GM12874 (cell line): Measurements from ENCODE around the gene N4BP2L2.

Source experiments
- TF ChIP-seq, protein P1 (sequence below): IDR thresholded peaks from 2 replicates; pipeline ENCODE4 v1.5.1; 2011; ENCODE audit warnings: low read depth, mild to moderate bottlenecking, control low read depth, low read length, moderate library complexity; ENCODE audit not compliant: insufficient read depth

The N4BP2L2 gene

DNA sequence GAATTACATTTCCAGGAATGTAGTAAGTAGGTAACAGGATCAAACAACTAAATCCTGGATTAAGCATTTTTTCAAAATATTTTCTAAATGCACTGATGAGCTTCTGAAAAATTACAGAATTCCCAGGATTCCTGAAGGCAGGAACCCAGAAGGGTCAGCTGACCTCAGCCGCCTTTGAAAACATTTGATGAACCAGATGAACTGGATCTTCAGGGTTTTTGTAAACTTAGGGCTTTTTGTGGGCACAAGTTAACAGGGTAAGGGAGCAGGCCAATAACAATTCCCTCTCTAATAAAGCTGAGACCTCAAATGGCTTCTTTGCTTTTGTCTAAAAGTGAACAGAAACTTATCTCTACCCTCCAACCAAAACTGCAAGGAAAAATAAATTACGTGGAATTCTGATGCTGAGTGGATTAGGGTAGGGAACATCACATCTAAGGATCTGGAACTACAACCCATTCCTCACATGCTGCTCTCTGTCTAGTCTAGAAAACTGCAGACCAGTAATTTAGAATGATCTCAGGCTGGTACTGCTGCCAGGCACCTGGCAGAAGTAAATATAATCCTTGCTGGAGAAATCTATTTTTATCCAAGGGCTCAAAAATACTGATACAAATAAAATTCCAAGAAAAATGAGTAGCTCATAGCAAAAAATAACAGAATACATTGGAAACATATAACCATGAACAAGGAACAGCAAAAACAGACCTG, 62.4 kb downstream of the N4BP2L2 start:
- TF ChIP-seq, protein P1, sequence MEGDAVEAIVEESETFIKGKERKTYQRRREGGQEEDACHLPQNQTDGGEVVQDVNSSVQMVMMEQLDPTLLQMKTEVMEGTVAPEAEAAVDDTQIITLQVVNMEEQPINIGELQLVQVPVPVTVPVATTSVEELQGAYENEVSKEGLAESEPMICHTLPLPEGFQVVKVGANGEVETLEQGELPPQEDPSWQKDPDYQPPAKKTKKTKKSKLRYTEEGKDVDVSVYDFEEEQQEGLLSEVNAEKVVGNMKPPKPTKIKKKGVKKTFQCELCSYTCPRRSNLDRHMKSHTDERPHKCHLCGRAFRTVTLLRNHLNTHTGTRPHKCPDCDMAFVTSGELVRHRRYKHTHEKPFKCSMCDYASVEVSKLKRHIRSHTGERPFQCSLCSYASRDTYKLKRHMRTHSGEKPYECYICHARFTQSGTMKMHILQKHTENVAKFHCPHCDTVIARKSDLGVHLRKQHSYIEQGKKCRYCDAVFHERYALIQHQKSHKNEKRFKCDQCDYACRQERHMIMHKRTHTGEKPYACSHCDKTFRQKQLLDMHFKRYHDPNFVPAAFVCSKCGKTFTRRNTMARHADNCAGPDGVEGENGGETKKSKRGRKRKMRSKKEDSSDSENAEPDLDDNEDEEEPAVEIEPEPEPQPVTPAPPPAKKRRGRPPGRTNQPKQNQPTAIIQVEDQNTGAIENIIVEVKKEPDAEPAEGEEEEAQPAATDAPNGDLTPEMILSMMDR, result no peak

DNA sequence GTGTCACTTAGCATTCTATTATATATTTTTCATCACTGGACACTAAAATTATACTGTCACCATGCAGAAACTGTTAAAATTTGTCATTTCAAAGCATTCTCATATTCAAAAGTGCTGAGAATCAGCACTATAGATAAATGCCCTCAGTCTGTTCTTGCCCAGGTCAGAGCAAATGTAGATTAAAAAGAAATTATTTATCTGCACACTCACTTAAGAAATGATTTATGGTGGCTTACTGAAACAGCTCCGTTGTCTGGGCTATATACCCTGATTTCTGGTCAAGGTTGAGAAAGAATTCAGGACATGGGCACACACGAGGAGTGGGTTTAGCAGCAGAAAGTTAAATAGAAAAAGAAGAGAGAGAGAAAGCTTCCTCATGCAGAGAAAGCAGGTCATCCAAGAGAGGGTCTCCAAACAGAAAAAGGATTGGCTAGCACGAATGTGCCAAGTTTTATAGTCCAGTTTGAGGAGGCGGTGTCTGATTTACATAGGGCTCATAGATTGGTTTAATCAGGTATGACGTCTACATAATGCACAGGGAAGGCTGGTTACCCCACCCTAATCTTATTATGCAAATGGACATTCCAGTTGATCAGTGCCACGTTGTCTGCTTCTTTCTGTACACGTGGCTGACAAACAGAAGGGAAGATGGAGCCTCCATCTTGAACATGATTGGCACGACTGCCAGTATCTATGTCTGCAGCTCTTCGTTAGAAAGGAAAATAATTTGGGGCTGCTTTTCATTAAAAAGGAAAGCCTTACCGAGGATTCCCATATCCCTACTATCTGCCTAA, 63.4 kb downstream of the N4BP2L2 start:
- TF ChIP-seq, protein P1, result no peak

DNA sequence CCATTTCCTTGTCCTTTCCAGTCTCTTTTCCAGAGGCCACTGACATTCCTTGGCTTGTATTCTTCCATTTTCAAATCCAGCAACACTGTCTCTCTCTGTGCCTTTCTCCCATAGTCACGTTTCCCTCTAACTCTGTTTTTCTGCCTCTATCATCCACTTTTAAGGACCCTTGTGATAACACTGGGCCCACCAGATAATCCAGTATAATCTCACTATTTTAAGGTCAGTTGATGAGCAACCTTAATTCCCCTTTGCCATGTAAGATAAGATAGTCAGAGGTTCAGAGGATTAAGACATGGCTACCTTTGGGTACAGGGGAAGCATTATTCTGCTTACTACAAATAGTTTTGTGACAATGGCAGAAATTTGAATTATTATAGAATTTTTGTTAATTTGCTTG, 64.9 kb downstream of the N4BP2L2 start:
- TF ChIP-seq, protein P1, result no peak

DNA sequence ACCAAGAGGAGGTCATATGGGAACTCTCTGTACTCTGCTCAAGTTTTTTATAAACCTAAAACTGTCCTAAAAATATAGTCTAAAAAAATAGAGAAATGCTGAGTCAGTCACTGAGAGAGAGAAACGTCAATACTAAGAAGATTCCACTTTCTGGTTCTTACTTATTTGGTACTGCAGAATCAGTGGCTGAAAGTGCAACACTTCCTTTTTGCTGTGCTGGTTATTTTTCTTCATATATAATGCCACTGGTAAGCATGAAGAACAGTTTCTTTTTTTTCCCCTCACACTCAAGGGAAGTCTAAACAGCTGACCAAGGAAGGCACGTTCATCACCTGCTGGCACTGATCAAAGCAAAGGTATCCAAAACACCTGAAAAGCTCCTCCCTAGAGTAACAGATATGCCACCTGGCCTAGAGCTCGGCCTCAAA, 66.4 kb downstream of the N4BP2L2 start:
- TF ChIP-seq, protein P1, result no peak

DNA sequence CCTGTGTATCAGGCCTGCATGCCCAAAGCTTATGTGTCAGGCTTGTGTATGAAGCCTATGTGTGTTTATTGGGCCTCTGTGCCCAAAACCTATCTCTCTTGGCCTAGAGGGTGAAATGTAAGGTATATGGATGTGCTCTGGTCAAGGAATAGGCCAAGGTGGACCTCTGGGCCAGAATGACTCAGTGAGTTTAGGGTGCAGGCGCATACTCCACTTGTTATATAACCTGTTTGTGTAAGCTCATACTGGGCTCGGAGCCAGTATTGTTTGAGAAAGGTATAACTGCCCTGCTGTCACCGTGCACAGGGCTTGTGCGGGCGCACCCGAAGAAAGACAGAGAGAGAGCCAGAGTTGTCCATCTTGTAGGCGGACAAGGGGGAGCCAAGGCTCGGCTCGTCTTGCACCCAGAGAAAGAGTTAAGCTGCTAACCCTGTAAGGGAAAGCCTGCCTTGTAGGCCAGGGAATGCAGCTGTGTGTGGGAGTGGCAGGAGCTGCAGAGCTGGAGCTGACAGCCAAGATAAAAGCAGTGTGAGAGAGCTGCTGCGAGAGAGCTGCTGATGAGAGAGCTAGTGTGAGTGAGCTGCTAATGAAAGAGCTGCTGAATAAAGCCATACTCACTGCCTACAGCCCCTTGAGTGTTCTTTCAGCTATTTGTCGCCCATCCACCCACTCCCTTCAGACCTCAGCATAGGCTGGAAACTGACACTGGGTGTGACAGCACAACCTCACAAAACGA, 67.2 kb downstream of the N4BP2L2 start:
- TF ChIP-seq, protein P1, result no peak

DNA sequence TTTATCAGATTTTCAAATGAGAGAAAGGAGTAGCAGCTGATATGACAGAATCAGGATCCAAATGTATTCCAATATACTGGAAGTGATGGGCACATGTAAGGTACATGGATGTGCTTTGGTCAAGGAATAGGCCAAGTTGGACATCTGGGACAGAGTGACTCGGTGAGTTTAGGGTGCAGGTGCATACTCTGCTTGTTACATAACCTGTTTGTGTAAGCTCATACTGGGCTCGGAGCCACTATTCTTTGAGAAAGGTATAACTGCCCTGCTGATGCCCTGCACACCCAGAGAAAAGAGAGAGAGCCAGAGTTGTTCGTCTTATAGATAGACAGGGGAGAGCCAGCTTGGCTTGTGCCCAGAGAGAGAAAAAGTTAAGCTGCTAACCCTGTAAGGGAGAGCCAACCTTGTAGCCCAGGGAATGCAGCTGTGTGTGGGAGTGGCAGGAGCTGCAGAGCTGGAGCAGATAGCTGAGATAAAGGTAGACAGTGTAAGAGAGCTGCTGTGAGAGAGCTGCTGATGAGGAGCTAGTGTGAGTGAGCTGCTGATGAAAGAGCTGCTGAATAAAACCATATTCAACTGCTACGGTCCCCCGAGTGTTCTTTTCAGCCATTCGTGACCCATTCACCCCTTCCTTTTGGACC, 70.0 kb downstream of the N4BP2L2 start:
- TF ChIP-seq, protein P1, result no peak

DNA sequence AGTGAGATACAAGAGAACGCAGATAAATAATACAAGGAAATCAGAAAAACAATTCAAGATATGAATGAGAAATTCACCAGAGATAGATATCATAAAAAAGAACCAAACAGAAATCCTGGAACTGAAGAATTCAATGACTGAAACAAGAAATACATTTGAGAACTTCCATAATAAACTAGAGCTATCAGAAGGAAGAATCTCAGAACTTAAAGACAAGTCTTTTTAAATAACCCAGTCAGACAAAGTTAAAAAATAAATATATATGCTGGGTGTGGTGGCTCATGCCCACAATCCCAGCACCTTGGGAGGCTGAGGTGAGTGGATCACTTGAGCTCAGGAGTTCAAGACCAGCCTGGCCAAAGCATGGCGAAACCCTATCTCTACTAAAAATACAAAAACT, 82.0 kb downstream of the N4BP2L2 start:
- TF ChIP-seq, protein P1, result no peak
